ENCODE data around the gene TGM3. TPM values are rescaled to one million over a fixed set of nuclear protein-coding genes. Genes with fewer than 3 reads are reported as not detected.

TGM3 gene
- total RNA-seq, 2 donors from 2014 or later, result 0.23 to 1.8 TPM

GRCh38 chr20:2307136-2307535, 11.3 kb downstream of the TGM3 start:
- Histone ChIP-seq H3K9me3 (no peaks in the 10 kb centered on the region), H3K4me3 (no peak overlapping the region), H3K27ac (no peak overlapping the region), H3K36me3 (no peaks in the 10 kb centered on the region), H3K27me3 (replicated peaks; ENCODE audit: insufficient read depth) (no peaks in the 10 kb centered on the region), H3K4me1 (replicated peaks) (no peaks in the 10 kb centered on the region)
- no peak for DNase-seq (ENCODE audit: low spot score)
- intact Hi-C loops (cut with DNase I), result no loop called here
- TF ChIP-seq POLR2AphosphoS5 (IDR thresholded peaks at IDR 0.05) (no peak), POLR2A (IDR thresholded peaks at IDR 0.05) (no peak), CTCF (IDR thresholded peaks at IDR 0.05) (no peak)
- WGBS, result 91% methylated on average over 4 of the region's 4 CpGs

GRCh38 chr20:2311329-2311728, 15.5 kb downstream of the TGM3 start:
- Histone ChIP-seq H3K27me3 (replicated peaks; ENCODE audit: insufficient read depth) (no peaks in the 10 kb centered on the region), H3K4me3 (no peak overlapping the region), H3K9me3 (no peaks in the 10 kb centered on the region), H3K36me3 (no peaks in the 10 kb centered on the region), H3K4me1 (replicated peaks) (no peaks in the 10 kb centered on the region), H3K27ac (no peak overlapping the region)
- TF ChIP-seq CTCF (IDR thresholded peaks at IDR 0.05), result no peak
- TF ChIP-seq POLR2A (IDR thresholded peaks at IDR 0.05), result no peak
- TF ChIP-seq POLR2AphosphoS5 (IDR thresholded peaks at IDR 0.05), result no peak
- WGBS, result 92% methylated on average over 3 of the region's 3 CpGs
- DNase-seq (ENCODE audit: low spot score), result no peak
- intact Hi-C loops (cut with DNase I), result no loop called here

DNA sequence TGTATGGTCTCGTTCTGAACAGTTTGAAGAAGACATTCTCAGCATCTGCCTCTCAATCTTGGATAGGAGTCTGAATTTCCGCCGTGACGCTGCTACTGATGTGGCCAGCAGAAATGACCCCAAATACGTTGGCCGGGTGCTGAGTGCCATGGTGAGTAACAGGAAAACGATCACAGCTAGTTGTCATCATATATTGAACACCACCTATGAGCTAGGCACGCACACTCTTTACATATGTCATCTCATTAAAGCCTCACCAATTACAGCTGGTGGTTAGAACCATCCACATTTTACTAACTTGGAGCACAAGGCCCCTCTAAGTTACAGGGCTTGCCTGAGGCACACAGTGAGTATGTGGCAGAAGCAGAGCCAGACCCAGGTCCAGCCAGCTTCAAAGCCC, 17.1 kb downstream of the TGM3 start:
- WGBS, result 94% methylated on average over 8 of the region's 8 CpGs
- TF ChIP-seq POLR2AphosphoS5 (IDR thresholded peaks at IDR 0.05) (no peak), CTCF (IDR thresholded peaks at IDR 0.05) (no peak), POLR2A (IDR thresholded peaks at IDR 0.05) (no peak)
- intact Hi-C loops (cut with DNase I), result no loop called here
- no peak overlapping the region for H3K27ac ChIP-seq
- H3K4me1 ChIP-seq (replicated peaks), result no peaks in the 10 kb centered on the region
- DNase-seq (ENCODE audit: low spot score), result no peak
- no peaks in the 10 kb centered on the region for H3K36me3 ChIP-seq
- H3K9me3 ChIP-seq, result no peaks in the 10 kb centered on the region
- H3K4me3 ChIP-seq, result no peak overlapping the region
- no peaks in the 10 kb centered on the region for H3K27me3 ChIP-seq (replicated peaks; ENCODE audit: insufficient read depth)

GRCh38 chr20:2313316-2313715, 17.5 kb downstream of the TGM3 start:
- 85% methylated on average over 3 of the region's 3 CpGs for WGBS

More at GRCh38 chr20:2313316-2313715, 17.5 kb downstream of the TGM3 start:
- DNase-seq (ENCODE audit: low spot score), result no peak
- no peaks in the 10 kb centered on the region for H3K4me1 ChIP-seq (replicated peaks)
- no peaks in the 10 kb centered on the region for H3K27me3 ChIP-seq (replicated peaks; ENCODE audit: insufficient read depth)
- no peaks in the 10 kb centered on the region for H3K9me3 ChIP-seq
- H3K27ac ChIP-seq, result no peak overlapping the region
- intact Hi-C loops (cut with DNase I), result no loop called here
- H3K36me3 ChIP-seq, result no peaks in the 10 kb centered on the region
- no peak overlapping the region for H3K4me3 ChIP-seq
- no peak for TF ChIP-seq POLR2A (IDR thresholded peaks at IDR 0.05)
- no peak for TF ChIP-seq POLR2AphosphoS5 (IDR thresholded peaks at IDR 0.05)
- no peak for TF ChIP-seq CTCF (IDR thresholded peaks at IDR 0.05)
